ENCODE measurements around the gene P4HTM.

DNA sequence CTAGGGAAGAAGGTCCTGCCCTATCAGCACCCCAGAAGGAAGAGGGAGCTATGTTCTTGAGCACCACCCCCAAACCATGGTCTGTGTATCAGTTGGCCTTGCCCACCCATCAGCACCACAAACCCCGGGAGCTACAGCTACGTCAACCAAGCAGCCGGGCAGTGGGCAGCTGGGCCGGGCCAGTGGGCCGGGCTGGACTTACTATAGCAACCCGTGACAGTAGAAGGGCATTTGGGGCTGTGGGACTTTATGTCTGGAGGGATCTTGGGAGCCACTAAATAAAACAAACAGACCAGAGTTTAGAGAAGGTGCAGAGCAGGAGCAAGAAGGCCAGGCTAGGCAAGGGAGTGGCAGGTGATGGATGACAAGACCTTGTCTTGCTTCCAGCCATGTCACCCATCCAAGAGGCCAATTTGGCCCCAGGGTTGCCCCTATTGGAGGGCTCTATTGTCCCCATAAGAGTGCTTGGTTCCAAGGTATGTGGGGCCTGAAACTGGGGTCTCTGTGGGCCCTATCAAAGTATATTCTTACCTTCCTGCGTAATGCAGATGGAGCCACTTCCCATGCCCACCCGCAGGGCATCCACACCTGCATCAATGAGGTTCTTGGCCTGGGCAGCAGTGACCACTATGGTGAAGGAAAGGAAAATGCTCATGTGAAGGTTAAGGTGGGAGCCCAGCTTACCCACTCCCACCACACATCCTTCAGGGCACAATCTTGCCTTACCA, 35.9 kb downstream of the P4HTM start:
- TF ChIP-seq, protein P1, sequence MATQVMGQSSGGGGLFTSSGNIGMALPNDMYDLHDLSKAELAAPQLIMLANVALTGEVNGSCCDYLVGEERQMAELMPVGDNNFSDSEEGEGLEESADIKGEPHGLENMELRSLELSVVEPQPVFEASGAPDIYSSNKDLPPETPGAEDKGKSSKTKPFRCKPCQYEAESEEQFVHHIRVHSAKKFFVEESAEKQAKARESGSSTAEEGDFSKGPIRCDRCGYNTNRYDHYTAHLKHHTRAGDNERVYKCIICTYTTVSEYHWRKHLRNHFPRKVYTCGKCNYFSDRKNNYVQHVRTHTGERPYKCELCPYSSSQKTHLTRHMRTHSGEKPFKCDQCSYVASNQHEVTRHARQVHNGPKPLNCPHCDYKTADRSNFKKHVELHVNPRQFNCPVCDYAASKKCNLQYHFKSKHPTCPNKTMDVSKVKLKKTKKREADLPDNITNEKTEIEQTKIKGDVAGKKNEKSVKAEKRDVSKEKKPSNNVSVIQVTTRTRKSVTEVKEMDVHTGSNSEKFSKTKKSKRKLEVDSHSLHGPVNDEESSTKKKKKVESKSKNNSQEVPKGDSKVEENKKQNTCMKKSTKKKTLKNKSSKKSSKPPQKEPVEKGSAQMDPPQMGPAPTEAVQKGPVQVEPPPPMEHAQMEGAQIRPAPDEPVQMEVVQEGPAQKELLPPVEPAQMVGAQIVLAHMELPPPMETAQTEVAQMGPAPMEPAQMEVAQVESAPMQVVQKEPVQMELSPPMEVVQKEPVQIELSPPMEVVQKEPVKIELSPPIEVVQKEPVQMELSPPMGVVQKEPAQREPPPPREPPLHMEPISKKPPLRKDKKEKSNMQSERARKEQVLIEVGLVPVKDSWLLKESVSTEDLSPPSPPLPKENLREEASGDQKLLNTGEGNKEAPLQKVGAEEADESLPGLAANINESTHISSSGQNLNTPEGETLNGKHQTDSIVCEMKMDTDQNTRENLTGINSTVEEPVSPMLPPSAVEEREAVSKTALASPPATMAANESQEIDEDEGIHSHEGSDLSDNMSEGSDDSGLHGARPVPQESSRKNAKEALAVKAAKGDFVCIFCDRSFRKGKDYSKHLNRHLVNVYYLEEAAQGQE (IDR thresholded peaks at IDR 0.05; ENCODE audit: insufficient replicate concordance, low read depth) = no peak
- TF ChIP-seq, protein P2, sequence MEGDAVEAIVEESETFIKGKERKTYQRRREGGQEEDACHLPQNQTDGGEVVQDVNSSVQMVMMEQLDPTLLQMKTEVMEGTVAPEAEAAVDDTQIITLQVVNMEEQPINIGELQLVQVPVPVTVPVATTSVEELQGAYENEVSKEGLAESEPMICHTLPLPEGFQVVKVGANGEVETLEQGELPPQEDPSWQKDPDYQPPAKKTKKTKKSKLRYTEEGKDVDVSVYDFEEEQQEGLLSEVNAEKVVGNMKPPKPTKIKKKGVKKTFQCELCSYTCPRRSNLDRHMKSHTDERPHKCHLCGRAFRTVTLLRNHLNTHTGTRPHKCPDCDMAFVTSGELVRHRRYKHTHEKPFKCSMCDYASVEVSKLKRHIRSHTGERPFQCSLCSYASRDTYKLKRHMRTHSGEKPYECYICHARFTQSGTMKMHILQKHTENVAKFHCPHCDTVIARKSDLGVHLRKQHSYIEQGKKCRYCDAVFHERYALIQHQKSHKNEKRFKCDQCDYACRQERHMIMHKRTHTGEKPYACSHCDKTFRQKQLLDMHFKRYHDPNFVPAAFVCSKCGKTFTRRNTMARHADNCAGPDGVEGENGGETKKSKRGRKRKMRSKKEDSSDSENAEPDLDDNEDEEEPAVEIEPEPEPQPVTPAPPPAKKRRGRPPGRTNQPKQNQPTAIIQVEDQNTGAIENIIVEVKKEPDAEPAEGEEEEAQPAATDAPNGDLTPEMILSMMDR (IDR thresholded peaks at IDR 0.05; ENCODE audit: insufficient read depth, low read length) = no peak
- no peak for TF ChIP-seq SPI1 (IDR thresholded peaks at IDR 0.05; ENCODE audit: borderline replicate concordance, low read depth)
- no peak; the same call in 1 of the 2 replicates for TF ChIP-seq POLR2AphosphoS5 (IDR thresholded peaks at IDR 0.05; ENCODE audit: low read depth)
